Left lobe of liver (tissue), 2 donors: Measurements from ENCODE around the gene CDC42EP1. TPM values are rescaled to one million over a fixed set of nuclear protein-coding genes. Genes with fewer than 3 reads are reported as not detected.
"Not testable (repeated sequence)": the region's sequence is repeated elsewhere in the genome, so short reads cannot be mapped to it uniquely, and the experiment has no call there.

Experiments
- ATAC-seq: fragments of 200-7000 bp; cut with Tn5 transposase; one replicate; pipeline ENCODE4 v1.9.1; 2020; ENCODE audit warnings: mild to moderate bottlenecking, moderate library complexity
- DNase-seq: peaks from one replicate; pipeline ENCODE4 v3.0.0-alpha.2; 2020; ENCODE audit warnings: low spot score
- total RNA-seq: library from RNA; stranded (reverse); gene quantifications from one replicate; pipeline ENCODE4 v1.2.1, GENCODE V29; 2021
- donor health status: DM: no; HTN: no; CAD: no; lungs with moderate emphysema.
- donor health status: DM: no; HTN: yes; CAD: no.

The CDC42EP1 gene
- total RNA-seq, 1 donor from 2014 or later: 38.9 TPM

GRCh38 chr22:37609240-37610152, 49.2 kb downstream of the CDC42EP1 start:
- DNase-seq (no peak), ATAC-seq (no peak)

GRCh38 chr22:37610153-37610475, 49.8 kb downstream of the CDC42EP1 start:
- DNase-seq, ATAC-seq: not testable (repeated sequence)

GRCh38 chr22:37610480-37611129, 50.3 kb downstream of the CDC42EP1 start:
- ATAC-seq (no peak), DNase-seq (no peak)

- DNase-seq (no peak), ATAC-seq (no peak)
These were observed 50.9 kb downstream of the CDC42EP1 start for GRCh38 chr22:37611207-37611606.

GRCh38 chr22:37616201-37617083, 56.2 kb downstream of the CDC42EP1 start:
- DNase-seq (no peak), ATAC-seq (no peak)

- ATAC-seq (no peak), DNase-seq (no peak)
These were observed 57.2 kb downstream of the CDC42EP1 start for GRCh38 chr22:37617431-37617830.

- no peak for ATAC-seq
These were observed 57.9 kb downstream of the CDC42EP1 start for GRCh38 chr22:37618072-37618656.

GRCh38 chr22:37618674-37619073, 58.4 kb downstream of the CDC42EP1 start:
- no peak for DNase-seq
- ATAC-seq: no peak

More at GRCh38 chr22:37618072-37618656, 57.9 kb downstream of the CDC42EP1 start:
- no peak for DNase-seq

Other genes with a start within 250 kb of the CDC42EP1 start
- gene ELFN2, start 133.0 kb upstream of the CDC42EP1 start, total RNA-seq: 0.23 TPM
- 8.0 TPM for gene MFNG, start 74.1 kb upstream of the CDC42EP1 start, total RNA-seq
- 22.4 TPM for gene CARD10, start 41.1 kb upstream of the CDC42EP1 start, total RNA-seq
- 0.65 TPM for gene LGALS2, start 19.6 kb downstream of the CDC42EP1 start, total RNA-seq
- gene GGA1, start 48.4 kb downstream of the CDC42EP1 start, total RNA-seq: 27.3 TPM
- gene SH3BP1, start 79.2 kb downstream of the CDC42EP1 start, total RNA-seq: 3.0 TPM
- 40.9 TPM for gene PDXP, start 98.2 kb downstream of the CDC42EP1 start, total RNA-seq
- gene LGALS1, start 115.2 kb downstream of the CDC42EP1 start, total RNA-seq: 115 TPM
- gene NOL12, start 125.9 kb downstream of the CDC42EP1 start, total RNA-seq: 9.9 TPM
- gene TRIOBP, start 136.6 kb downstream of the CDC42EP1 start, total RNA-seq: 15.7 TPM
- 49.6 TPM for gene GCAT, start 247.5 kb downstream of the CDC42EP1 start, total RNA-seq